Measurements from ENCODE around the gene NEK10. TPM values are rescaled to one million over a fixed set of nuclear protein-coding genes. Genes with fewer than 3 reads are reported as not detected.

Gene NEK10
- total and polyA plus RNA-seq, 2 donors (not counting 1 experiment from before 2014, with no cell fraction given), result 0.49 to 0.55 TPM

GRCh38 chr3:27176256-27176655 lies 192.9 kb downstream of the NEK10 start:
- WGBS (ENCODE audit: insufficient coverage), result 81% methylated on average over 3 of the region's 3 CpGs
- H3K27me3 ChIP-seq (replicated peaks in 1 of 4; ENCODE audit: control extremely low read depth in 1 of 4, control insufficient read depth in 3 of 4, insufficient read depth in 4 of 4, low read length in 3 of 4), result no peaks in the 10 kb centered on the region
- CTCF ChIA-PET, result no interaction called here

GRCh38 chr3:27174530-27174929 lies 194.7 kb downstream of the NEK10 start:
- ATAC-seq (ENCODE audit: low read depth) (no peak), DNase-seq (no peak)
- no peaks in the 10 kb centered on the region for H3K36me3 ChIP-seq (replicated peaks in 1 of 2; ENCODE audit: control extremely low read depth in 1 of 2, control insufficient read depth in 1 of 2, extremely low read depth in 1 of 2, insufficient read depth in 2 of 2, low read length in 1 of 2)
- H3K9ac ChIP-seq (ENCODE audit: low read length), result no peak overlapping the region
- no peak overlapping the region for H3K27ac ChIP-seq (ENCODE audit: low read length in 2 of 2)
- Mint-ChIP-seq H3K4me1 (peaks cover 6% of the 10 kb centered on the region), H3K27me3 (no peaks in the 10 kb centered on the region), H3K9me3 (ENCODE audit: insufficient read depth) (no peaks in the 10 kb centered on the region), H3K4me3 (no peak overlapping the region), H3K27ac (no peak overlapping the region)
- TF ChIP-seq EZH2 (IDR thresholded peaks at IDR 0.05; ENCODE audit: borderline replicate concordance, insufficient read depth, low read depth, low read length, poor library complexity, severe bottlenecking) (no peak), CTCF (IDR thresholded peaks at IDR 0.05) (no peak)
- H3K4me3 ChIP-seq (ENCODE audit: control extremely low read depth in 1 of 5, extremely low read depth in 1 of 5, insufficient read depth in 1 of 5, low read depth in 2 of 5, low read length in 4 of 5), result no peak overlapping the region
- no peaks in the 10 kb centered on the region for H4K20me1 ChIP-seq (ENCODE audit: control insufficient read depth, insufficient read depth, low read length, poor library complexity, severe bottlenecking)
- H3K4me2 ChIP-seq (replicated peaks; ENCODE audit: low read depth, low read length, poor library complexity, severe bottlenecking), result no peak overlapping the region
- no peaks in the 10 kb centered on the region for H3K9me3 ChIP-seq (ENCODE audit: control extremely low read depth in 1 of 3, control insufficient read depth in 2 of 3, insufficient read depth in 1 of 3, low read length in 2 of 3)
- 88% methylated on average over 4 of the region's 4 CpGs for WGBS (ENCODE audit: insufficient coverage)
- ChIA-PET POLR2A (no interaction called here), CTCF (no interaction called here)
- no peaks in the 10 kb centered on the region for H3K79me2 ChIP-seq (ENCODE audit: control insufficient read depth, insufficient read depth, low read length)
- intact Hi-C loops (cut with micrococcal nuclease), result no loop called here
- no peaks in the 10 kb centered on the region for H3K4me1 ChIP-seq (ENCODE audit: control insufficient read depth in 2 of 2, insufficient read depth in 2 of 2, low read length in 2 of 2)
- no peaks in the 10 kb centered on the region for H3K27me3 ChIP-seq (replicated peaks in 1 of 4; ENCODE audit: control extremely low read depth in 1 of 4, control insufficient read depth in 3 of 4, insufficient read depth in 4 of 4, low read length in 3 of 4)
- no peak overlapping the region for H2AFZ ChIP-seq (ENCODE audit: insufficient read depth, low read depth, low read length, poor library complexity, severe bottlenecking)

More at GRCh38 chr3:27176256-27176655, 192.9 kb downstream of the NEK10 start:
- Mint-ChIP-seq H3K9me3 (ENCODE audit: insufficient read depth) (no peaks in the 10 kb centered on the region), H3K4me1 (peaks cover under 1% of the 10 kb centered on the region), H3K4me3 (no peak overlapping the region), H3K27ac (no peak overlapping the region), H3K27me3 (no peaks in the 10 kb centered on the region)
- POLR2A ChIA-PET, result no interaction called here
- Histone ChIP-seq H4K20me1 (ENCODE audit: control insufficient read depth, insufficient read depth, low read length, poor library complexity, severe bottlenecking) (no peaks in the 10 kb centered on the region), H3K9ac (ENCODE audit: low read length) (no peak overlapping the region), H2AFZ (ENCODE audit: insufficient read depth, low read depth, low read length, poor library complexity, severe bottlenecking) (no peak overlapping the region), H3K4me1 (ENCODE audit: control insufficient read depth in 2 of 2, insufficient read depth in 2 of 2, low read length in 2 of 2) (no peaks in the 10 kb centered on the region), H3K36me3 (replicated peaks in 1 of 2; ENCODE audit: control extremely low read depth in 1 of 2, control insufficient read depth in 1 of 2, extremely low read depth in 1 of 2, insufficient read depth in 2 of 2, low read length in 1 of 2) (no peaks in the 10 kb centered on the region), H3K4me3 (ENCODE audit: control extremely low read depth in 1 of 5, extremely low read depth in 1 of 5, insufficient read depth in 1 of 5, low read depth in 2 of 5, low read length in 4 of 5) (no peak overlapping the region), H3K27ac (ENCODE audit: low read length in 2 of 2) (no peak overlapping the region), H3K4me2 (replicated peaks; ENCODE audit: low read depth, low read length, poor library complexity, severe bottlenecking) (no peak overlapping the region), H3K9me3 (ENCODE audit: control extremely low read depth in 1 of 3, control insufficient read depth in 2 of 3, insufficient read depth in 1 of 3, low read length in 2 of 3) (no peaks in the 10 kb centered on the region), H3K79me2 (ENCODE audit: control insufficient read depth, insufficient read depth, low read length) (no peaks in the 10 kb centered on the region)
- DNase-seq (no peak), ATAC-seq (ENCODE audit: low read depth) (no peak)
- intact Hi-C loops (cut with micrococcal nuclease), result no loop called here
- TF ChIP-seq EZH2 (IDR thresholded peaks at IDR 0.05; ENCODE audit: borderline replicate concordance, insufficient read depth, low read depth, low read length, poor library complexity, severe bottlenecking), result no peak
- TF ChIP-seq CTCF (IDR thresholded peaks at IDR 0.05), result no peak

Data from B cell (primary cell).